ENCODE measurements around the gene HIVEP3.

- TF ChIP-seq CTCF (IDR thresholded peaks at IDR 0.05; ENCODE audit: insufficient read depth, low read depth, low read length) (no peak), EZH2 (IDR thresholded peaks at IDR 0.05; ENCODE audit: insufficient read depth, low read length) (no peak)
These were observed 179.4 kb downstream of the HIVEP3 start for GRCh38 chr1:41739061-41739955.

Measured in astrocyte (in vitro differentiated cells and primary cell).